OCI-LY7 (cell line): ENCODE measurements around the gene CEP70.

Source experiments
- CTCF ChIP-seq: fragments of 200-600 bp; sonication (generic); conservative IDR thresholded peaks from 2 replicates; pipeline ENCODE4 v1.5.1; 2014; ENCODE audit warnings: mild to moderate bottlenecking, antibody characterized with exemption, low read length, moderate library complexity, mixed read lengths
- EZH2phosphoT487 ChIP-seq: fragments of 200-600 bp; sonication (generic); IDR thresholded peaks from 2 replicates; pipeline ENCODE4 v1.6.1; 2018; ENCODE audit warnings: low read depth, borderline replicate concordance, mild to moderate bottlenecking, mixed run types, antibody characterized with exemption, low read length, moderate library complexity, mixed read lengths

DNA sequence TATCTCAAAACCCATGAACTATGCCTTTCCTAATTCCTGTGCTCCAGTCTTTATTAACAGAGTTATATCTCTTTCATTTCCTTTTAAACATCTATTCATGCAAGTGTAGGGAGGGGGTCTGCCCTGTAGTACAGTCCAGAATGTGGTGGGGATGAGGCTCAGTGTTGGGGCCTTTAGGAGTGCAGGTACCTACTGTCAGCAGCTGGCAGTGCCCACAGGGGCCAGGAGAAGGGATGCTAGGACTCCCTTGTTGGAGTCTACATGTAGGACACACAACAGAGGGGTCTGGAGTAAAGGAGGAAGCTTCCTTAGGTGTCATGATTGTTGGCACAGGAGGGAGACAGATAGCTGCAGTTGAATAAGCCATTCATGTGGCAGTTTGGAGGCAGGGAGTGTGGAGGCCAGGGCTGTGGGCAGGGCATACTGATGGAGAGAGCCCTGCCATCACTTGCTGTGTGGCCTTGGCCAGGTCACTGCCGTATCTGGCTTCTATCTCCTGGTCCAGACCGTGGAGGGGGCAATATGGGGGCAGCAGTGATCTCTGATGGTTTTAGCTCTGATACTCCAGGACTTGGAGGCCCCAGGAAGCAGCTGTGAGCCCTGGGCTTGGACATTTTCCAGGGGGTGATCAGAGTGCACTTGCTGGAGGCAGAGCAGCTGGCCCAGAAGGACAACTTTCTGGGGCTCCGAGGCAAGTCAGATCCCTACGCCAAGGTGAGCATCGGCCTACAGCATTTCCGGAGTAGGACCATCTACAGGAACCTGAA lies 130.2 kb downstream of the CEP70 start:
- no peak for TF ChIP-seq CTCF
- no peak for TF ChIP-seq EZH2phosphoT487
